ENCODE measurements around the gene PTPN4.
A peak's percentile ranks its signal among the peaks of the same experiment; 100 is the strongest.

Gene PTPN4

DNA sequence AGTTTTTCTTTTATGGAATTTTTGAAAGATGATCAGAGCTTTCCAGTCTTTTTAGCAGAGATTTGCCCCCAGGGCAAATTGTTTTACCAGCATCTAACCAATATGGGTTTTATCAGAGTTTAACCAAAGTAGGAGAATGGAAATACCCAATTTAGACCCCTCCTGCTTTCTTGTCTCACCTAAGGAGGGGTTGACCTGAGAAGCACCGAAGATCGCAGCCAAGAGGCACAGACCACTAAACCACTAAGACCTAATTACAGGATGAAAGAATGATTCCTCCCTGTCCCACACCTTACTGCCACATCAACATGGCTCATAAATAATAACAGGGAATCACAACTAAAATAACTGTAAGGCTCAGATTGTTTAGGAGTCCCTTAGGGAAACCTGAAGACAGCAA, 141.3 kb downstream of the PTPN4 start:
- TF ChIP-seq Cebpa-rat (IDR thresholded peaks at IDR 0.05) = no peak
- no peak overlapping the region for H3K4me2 ChIP-seq
- H3K4me1 ChIP-seq = no peaks in the 10 kb centered on the region
- H3K4me3 ChIP-seq = no peak overlapping the region
- no peaks in the 10 kb centered on the region for H4K20me1 ChIP-seq
- H3K36me3 ChIP-seq = peaks cover 32 to 80% (median 50%) of the 10 kb centered on the region in 11 experiments
- no peaks in the 10 kb centered on the region for H3K27me3 ChIP-seq
- H3K9me3 ChIP-seq (replicated peaks in 1 of 11) = peaks cover 24 to 43% (median 39%) of the 10 kb centered on the region in 11 experiments
- no peak overlapping the region for H3K9ac ChIP-seq
- no peak overlapping the region for H3K27ac ChIP-seq

DNA sequence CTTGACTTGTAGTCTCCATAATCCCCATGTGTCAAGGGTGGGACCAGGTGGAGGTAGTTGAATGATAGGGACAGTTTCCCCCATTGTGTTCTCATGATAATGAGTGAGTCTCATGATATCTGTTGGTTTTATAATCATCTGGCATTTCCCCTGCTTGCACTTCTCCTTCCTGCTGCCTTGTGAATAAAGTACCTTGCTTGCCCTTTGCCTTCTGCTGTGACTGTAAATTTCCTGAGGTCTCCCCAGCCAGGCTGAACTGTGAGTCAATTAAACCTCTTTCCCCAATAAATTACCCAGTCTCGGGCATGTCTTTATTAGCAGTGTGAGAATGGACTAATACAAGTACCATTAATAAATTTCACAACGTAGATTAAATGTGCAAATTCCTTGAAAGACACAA, 150.8 kb downstream of the PTPN4 start:
- Histone ChIP-seq H3K4me2 (no peak overlapping the region), H3K27me3 (no peaks in the 10 kb centered on the region), H4K20me1 (no peaks in the 10 kb centered on the region), H3K9ac (no peak overlapping the region), H3K4me1 (no peaks in the 10 kb centered on the region), H3K9me3 (replicated peaks in 1 of 11) (peaks cover 0 to 10% (median 0%) of the 10 kb centered on the region in 11 experiments; a peak in 2 of 22 replicates), H3K27ac (no peak overlapping the region), H3K4me3 (no peak overlapping the region), H3K36me3 (peaks cover 0 to 51% (median 29%) of the 10 kb centered on the region in 11 experiments; a peak in 15 of 22 replicates)
- no peak for TF ChIP-seq Cebpa-rat (IDR thresholded peaks at IDR 0.05)

DNA sequence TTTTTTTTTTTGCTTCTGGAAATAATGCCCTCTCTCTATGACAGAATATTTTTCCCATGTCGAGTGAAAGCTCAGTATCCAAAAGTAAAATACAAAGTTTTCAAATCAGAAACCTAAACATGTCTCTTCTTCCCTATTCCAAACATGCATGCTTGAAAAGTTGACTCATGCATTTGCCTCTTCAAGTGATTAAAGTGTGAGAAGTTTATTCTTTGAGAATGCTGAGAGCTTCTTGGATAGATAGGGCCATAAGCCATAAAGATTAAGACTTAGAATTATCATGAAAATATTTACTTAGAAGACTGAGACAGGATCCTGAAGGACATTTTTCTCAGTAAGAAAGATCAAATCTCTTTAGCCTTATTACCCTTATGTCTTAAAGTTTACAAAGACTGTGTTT, 154.5 kb downstream of the PTPN4 start:
- no peaks in the 10 kb centered on the region for H3K4me1 ChIP-seq
- no peak overlapping the region for H3K9ac ChIP-seq

DNA sequence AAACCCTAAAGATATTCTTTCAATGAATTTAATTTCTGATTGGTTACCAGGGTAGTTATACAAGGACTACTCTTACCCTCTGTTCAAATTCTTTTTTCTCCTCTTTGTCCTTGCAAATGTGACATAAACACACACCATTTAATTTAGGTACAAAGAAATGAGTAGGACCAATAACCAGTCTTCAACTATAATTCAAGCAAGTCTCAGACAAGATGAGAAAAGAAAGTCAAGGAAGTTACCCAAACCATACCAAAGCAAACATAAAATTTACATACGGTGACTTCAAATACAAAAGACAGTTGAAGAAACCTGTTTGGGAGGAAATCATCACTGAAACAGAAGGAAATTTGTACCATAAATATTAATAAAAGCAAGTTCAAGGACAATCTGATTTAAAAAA, 162.1 kb downstream of the PTPN4 start:
- TF ChIP-seq Cebpa-rat (IDR thresholded peaks at IDR 0.05) = no peak
- Histone ChIP-seq H3K27me3 (no peaks in the 10 kb centered on the region), H3K9ac (no peak overlapping the region), H3K4me2 (no peak overlapping the region), H3K36me3 (peaks cover 0 to 5% (median 0%) of the 10 kb centered on the region in 11 experiments; a peak in 2 of 22 replicates), H3K9me3 (replicated peaks in 1 of 11) (no peaks in the 10 kb centered on the region), H3K4me1 (no peaks in the 10 kb centered on the region), H4K20me1 (no peaks in the 10 kb centered on the region), H3K4me3 (no peak overlapping the region), H3K27ac (no peak overlapping the region)

More for the DNA sequence above, 154.5 kb downstream of the PTPN4 start:
- Histone ChIP-seq H3K36me3 (peaks cover 0 to 23% (median 14%) of the 10 kb centered on the region in 11 experiments; a peak in 16 of 22 replicates), H3K4me2 (no peak overlapping the region), H3K27ac (no peak overlapping the region), H3K4me3 (no peak overlapping the region), H3K27me3 (no peaks in the 10 kb centered on the region), H4K20me1 (no peaks in the 10 kb centered on the region), H3K9me3 (replicated peaks in 1 of 11) (peaks cover 0 to 6% (median 0%) of the 10 kb centered on the region in 11 experiments; a peak in 1 of 22 replicates)
- no peak for TF ChIP-seq Cebpa-rat (IDR thresholded peaks at IDR 0.05)

DNA sequence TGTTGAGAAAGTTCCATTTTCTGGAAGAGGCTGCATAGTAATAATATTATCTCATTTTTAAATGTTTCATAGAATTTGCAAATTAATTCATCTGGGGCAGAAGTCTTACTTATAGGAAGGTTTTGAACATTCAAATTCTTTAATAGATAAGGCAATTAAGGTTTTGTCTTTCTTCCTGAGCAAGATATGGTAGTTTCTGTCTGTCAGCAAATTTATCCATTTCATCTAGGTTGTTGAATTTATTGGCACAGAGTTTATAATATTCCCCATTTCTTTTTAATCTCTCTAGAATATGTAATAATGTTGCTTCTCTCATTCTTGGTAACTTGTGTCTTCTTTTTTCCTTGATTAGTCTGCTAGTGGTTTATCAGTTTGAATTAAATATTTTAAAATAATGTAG, 163.0 kb downstream of the PTPN4 start:
- no peak overlapping the region for H3K4me2 ChIP-seq
- H3K9me3 ChIP-seq (replicated peaks in 1 of 11) = no peaks in the 10 kb centered on the region
- no peaks in the 10 kb centered on the region for H3K27me3 ChIP-seq
- no peak overlapping the region for H3K4me3 ChIP-seq
- H3K36me3 ChIP-seq = no peaks in the 10 kb centered on the region; a peak in 1 of 22 replicates
- H3K4me1 ChIP-seq = no peaks in the 10 kb centered on the region
- no peak overlapping the region for H3K9ac ChIP-seq
- no peak overlapping the region for H3K27ac ChIP-seq
- H4K20me1 ChIP-seq = no peaks in the 10 kb centered on the region
- no peak for TF ChIP-seq Cebpa-rat (IDR thresholded peaks at IDR 0.05)

DNA sequence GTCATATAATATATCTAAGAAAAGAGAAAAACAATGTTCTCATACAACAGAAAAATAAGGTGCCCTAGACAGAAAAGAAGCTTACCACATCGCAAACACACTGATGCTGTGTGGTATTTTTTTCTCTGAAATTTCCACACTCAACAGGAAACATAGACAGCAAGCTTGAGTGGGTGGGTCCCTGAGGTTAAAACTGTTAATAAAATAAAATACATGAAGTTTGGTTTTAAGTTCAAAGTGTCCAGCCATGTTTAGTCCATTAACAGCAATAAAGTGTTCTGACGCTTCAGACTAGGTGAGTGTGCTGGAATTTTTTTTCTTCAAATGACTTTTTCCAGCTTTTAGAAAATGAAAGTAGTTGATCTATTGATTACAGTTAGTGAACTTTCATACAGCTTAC, 169.8 kb downstream of the PTPN4 start:
- H3K4me1 ChIP-seq = peaks cover 0 to 8% (median 5%) of the 10 kb centered on the region in 10 experiments; a peak in 10 of 20 replicates
- H3K4me3 ChIP-seq = no peak overlapping the region
- H3K36me3 ChIP-seq = peaks cover 2 to 25% (median 13%) of the 10 kb centered on the region in 11 experiments; a peak in 16 of 22 replicates
- H3K27ac ChIP-seq = no peak overlapping the region
- H3K9me3 ChIP-seq (replicated peaks in 1 of 11) = no peaks in the 10 kb centered on the region
- H3K9ac ChIP-seq = no peak overlapping the region
- H4K20me1 ChIP-seq = no peaks in the 10 kb centered on the region
- TF ChIP-seq Cebpa-rat (IDR thresholded peaks at IDR 0.05) = no peak
- peak overlapping the region in 5 of 11 experiments; percentile 9 to 44 (median 18); a peak in 8 of 22 replicates for H3K4me2 ChIP-seq
- no peaks in the 10 kb centered on the region for H3K27me3 ChIP-seq

DNA sequence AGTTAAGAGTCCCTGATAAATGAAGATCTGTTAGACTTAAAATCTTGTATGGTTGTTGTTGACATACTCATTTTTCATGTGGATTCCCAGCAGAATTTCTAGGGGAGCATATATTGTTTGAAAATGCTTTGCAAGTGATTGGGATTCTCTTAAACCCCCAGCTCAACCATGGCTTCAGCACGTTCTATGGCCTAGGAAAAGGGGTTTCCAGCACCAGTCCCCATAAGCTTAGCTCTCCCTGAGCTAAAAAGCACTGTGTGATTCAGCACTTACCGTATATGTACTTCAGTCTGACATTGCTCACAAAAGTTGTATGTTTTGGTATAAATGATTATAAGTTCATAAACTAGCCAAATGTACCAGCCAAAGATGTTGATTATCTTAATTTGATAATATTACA, 173.1 kb downstream of the PTPN4 start:
- Histone ChIP-seq H3K4me3 (no peak overlapping the region), H3K36me3 (peaks cover 14 to 56% (median 36%) of the 10 kb centered on the region in 11 experiments; a peak in 20 of 22 replicates), H3K4me2 (no peak overlapping the region), H3K4me1 (peaks cover 0 to 8% (median 5%) of the 10 kb centered on the region in 10 experiments; a peak in 10 of 20 replicates), H4K20me1 (no peaks in the 10 kb centered on the region), H3K9me3 (replicated peaks in 1 of 11) (no peaks in the 10 kb centered on the region), H3K27me3 (no peaks in the 10 kb centered on the region), H3K9ac (no peak overlapping the region), H3K27ac (no peak overlapping the region)
- no peak for TF ChIP-seq Cebpa-rat (IDR thresholded peaks at IDR 0.05)

DNA sequence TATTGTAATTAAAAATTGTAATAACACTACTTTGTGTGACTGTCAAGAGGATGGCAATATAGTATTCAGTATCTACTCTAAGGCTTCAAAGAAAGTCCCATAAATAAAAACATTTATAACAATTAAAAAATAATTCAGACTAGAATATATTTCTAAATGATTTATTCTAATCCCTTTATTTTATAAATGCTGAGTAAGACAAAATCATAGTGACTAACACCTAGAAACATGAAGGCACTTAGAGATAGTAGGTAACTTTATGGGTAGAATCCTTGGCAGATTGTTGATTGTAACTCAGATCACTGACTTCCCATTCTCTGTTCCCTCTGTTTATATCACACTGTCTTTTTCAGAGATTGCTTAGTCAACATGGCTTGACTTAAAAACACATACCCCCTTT, 174.6 kb downstream of the PTPN4 start:
- H3K4me2 ChIP-seq = no peak overlapping the region
- H3K4me1 ChIP-seq = peaks cover 0 to 5% (median 4%) of the 10 kb centered on the region in 10 experiments; a peak in 10 of 20 replicates
- no peaks in the 10 kb centered on the region for H3K9me3 ChIP-seq (replicated peaks in 1 of 11)
- peaks cover 14 to 66% (median 45%) of the 10 kb centered on the region in 11 experiments; a peak in 20 of 22 replicates for H3K36me3 ChIP-seq
- H3K9ac ChIP-seq = no peak overlapping the region
- TF ChIP-seq Cebpa-rat (IDR thresholded peaks at IDR 0.05) = no peak
- no peaks in the 10 kb centered on the region for H3K27me3 ChIP-seq
- H3K4me3 ChIP-seq = no peak overlapping the region
- H3K27ac ChIP-seq = no peak overlapping the region
- no peaks in the 10 kb centered on the region for H4K20me1 ChIP-seq

DNA sequence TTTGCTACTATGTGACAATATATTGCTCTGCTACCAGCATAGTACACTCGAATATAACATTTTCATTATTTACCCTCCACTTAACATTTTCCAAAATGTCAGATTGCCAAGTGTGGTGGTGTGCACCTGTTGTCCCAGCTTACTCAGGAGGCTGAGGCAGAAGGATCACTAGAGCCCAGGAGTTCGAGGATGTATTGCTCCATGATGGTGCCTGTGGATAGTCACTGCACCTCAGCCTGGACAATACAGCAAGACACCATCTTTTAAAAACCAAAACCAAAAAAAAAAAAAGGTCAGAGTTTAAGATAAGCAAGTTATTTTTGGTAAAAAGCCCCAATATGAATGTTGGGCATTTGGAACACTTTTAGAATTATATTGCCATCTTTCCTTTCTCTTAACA, 178.0 kb downstream of the PTPN4 start:
- Histone ChIP-seq H4K20me1 (no peaks in the 10 kb centered on the region), H3K9me3 (replicated peaks in 1 of 11) (no peaks in the 10 kb centered on the region), H3K4me3 (no peak overlapping the region), H3K27ac (no peak overlapping the region), H3K27me3 (no peaks in the 10 kb centered on the region), H3K9ac (no peak overlapping the region), H3K36me3 (peaks cover 14 to 70% (median 41%) of the 10 kb centered on the region in 11 experiments; a peak in 20 of 22 replicates), H3K4me1 (no peaks in the 10 kb centered on the region), H3K4me2 (no peak overlapping the region)
- no peak for TF ChIP-seq Cebpa-rat (IDR thresholded peaks at IDR 0.05)

DNA sequence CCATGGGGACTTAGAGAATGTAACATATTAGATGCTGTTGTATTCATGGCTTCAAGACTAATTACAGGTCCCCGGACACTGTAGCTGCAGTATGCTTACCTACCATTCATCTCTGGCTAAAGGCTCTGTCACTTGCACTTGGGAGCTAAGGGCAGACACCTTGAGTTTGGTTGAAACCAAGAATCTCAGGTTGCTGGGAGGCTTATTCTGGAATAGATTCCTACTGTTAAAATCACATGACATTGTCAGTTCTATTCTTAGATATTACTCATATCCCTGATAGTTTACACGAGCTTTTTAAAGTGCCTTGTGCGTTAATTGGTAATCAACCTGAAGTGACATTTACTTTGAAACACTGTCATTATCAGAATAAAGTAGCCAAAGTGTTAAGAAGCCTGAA, 180.2 kb downstream of the PTPN4 start:
- H3K4me3 ChIP-seq = no peak overlapping the region
- no peaks in the 10 kb centered on the region for H4K20me1 ChIP-seq
- no peaks in the 10 kb centered on the region for H3K4me1 ChIP-seq
- H3K9ac ChIP-seq = no peak overlapping the region
- no peak for TF ChIP-seq Cebpa-rat (IDR thresholded peaks at IDR 0.05)
- H3K27ac ChIP-seq = no peak overlapping the region
- no peaks in the 10 kb centered on the region for H3K9me3 ChIP-seq (replicated peaks in 1 of 11)
- H3K27me3 ChIP-seq = no peaks in the 10 kb centered on the region
- peaks cover 8 to 58% (median 31%) of the 10 kb centered on the region in 11 experiments; a peak in 20 of 22 replicates for H3K36me3 ChIP-seq
- H3K4me2 ChIP-seq = no peak overlapping the region
